Prostate gland (tissue), 2 donors: ENCODE data around the gene SPI1.

Experiments used
- CTCF ChIP-seq, 4 experiments: fragments of 200-600 bp in 2 of 4; fragments of 450-650 bp in 2 of 4; sonication (generic) in 2 of 4; IDR thresholded peaks; 1 replicate in 3 of 4; 2 replicates in 1 of 4; pipeline ENCODE4 v1.5.1; 2016 to 2019; ENCODE audit warnings: antibody characterized with exemption in 4 of 4, mild to moderate bottlenecking in 2 of 4, moderate library complexity in 2 of 4
- POLR2AphosphoS5 ChIP-seq: sonication (generic); formaldehyde crosslinking; IDR thresholded peaks from one replicate; pipeline ENCODE4 v1.6.1; 2017; ENCODE audit warnings: antibody characterized with exemption

- no peak for TF ChIP-seq CTCF (IDR thresholded peaks at IDR 0.05)
- no peak for TF ChIP-seq POLR2AphosphoS5
These were observed 22.0 kb downstream of the SPI1 start for GRCh38 chr11:47356129-47356997.
